Colonic mucosa (tissue), 4 donors: ENCODE results near the gene WFDC6. TPM values are rescaled to one million over a fixed set of nuclear protein-coding genes. Genes with fewer than 3 reads are reported as not detected.

Source experiments
- DNase-seq: peaks from one replicate; pipeline ENCODE4 v3.0.0-alpha.2; 2020
- H3K27ac ChIP-seq: fragments of 200-600 bp; one replicate; pipeline ENCODE4 v1.8.0; 2021
- H3K27me3 ChIP-seq: fragments of 200-600 bp; one replicate; pipeline ENCODE4 v1.8.0; 2021
- H3K36me3 ChIP-seq: fragments of 200-600 bp; one replicate; pipeline ENCODE4 v1.8.0; 2021
- H3K4me1 ChIP-seq: fragments of 200-600 bp; one replicate; pipeline ENCODE4 v1.8.0; 2021; ENCODE audit warnings: mild to moderate bottlenecking
- H3K4me3 ChIP-seq: fragments of 200-600 bp; one replicate; pipeline ENCODE4 v1.8.0; 2021
- H3K9ac ChIP-seq, 2 donors: one replicate each; pipeline ENCODE4 v1.7.0; 2013; ENCODE audit warnings: control low read depth in 2 of 2, low read depth in 2 of 2, low read length in 2 of 2
- H3K9me3 ChIP-seq: fragments of 200-600 bp; one replicate; pipeline ENCODE4 v1.8.0; 2021
- CTCF ChIP-seq: fragments of 200-600 bp; IDR thresholded peaks from one replicate; pipeline ENCODE4 v1.8.0; 2022; ENCODE audit warnings: antibody characterized with exemption, mild to moderate bottlenecking
- intact Hi-C: fragments of 100-400 bp; cut with DNase I; formaldehyde crosslinking; loops from one replicate; pipeline ENCODE4 v1.14.1; 2022
- total RNA-seq, 2 donors: library from RNA; stranded (reverse); fragmentation: NEBNext Ultra II Directional in 1 of 2; extraction: Animal tissue kit (Norgen Biotek cat#: 25700) in 1 of 2; gene quantifications; one replicate each; pipeline ENCODE4 v1.2.1, GENCODE V29; 2021
- donor health status: healthy.
- donor health status: DM: no; HTN: no; CAD: no.
- donor health status: DM: no; HTN: no; CAD: no.

WFDC6 gene
- total RNA-seq, 2 donors from 2014 or later: not detected

DNA sequence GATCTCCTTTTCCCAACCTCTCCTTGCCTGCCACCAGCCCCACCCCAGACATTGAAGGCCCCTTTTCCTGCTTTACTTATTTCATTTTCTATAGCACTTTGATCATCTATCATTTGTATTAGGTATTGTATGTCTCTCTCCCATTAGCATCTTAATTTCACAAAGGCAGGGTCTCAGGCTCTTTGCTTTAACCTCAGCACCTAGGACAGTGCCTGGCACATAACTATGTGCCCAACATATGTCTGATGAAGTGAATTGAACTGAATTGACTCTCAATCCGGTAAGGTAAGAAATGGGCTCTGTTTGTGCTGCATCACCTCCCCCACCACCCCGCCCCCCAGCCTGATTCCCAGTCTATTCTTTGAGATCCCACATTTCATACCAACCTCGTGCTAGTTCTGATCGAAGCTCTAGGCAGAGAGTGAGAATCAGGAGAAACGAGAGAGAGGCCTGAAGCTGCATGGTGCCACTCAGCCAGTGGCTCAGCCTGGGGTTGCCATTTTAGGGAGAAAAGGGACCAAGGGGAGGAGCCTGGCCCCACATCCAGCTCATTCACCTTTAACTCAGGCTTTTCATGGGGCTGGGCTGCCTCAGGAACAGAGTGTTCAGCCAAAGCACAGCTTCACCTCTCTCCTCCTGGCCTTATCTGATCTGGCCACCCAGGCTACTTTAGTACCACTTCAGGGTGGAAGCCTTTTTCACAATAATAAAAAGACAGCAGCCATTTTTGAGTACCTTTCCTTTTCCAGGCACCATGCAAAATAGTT lies 24.0 kb downstream of the WFDC6 start, which contains the start of gene SPINT3:
Gene SPINT3, minus strand, starts transcription at position 476 of the 767 bp plus-strand sequence. Its CDS starts 14 bp downstream, at position 462.
- Histone ChIP-seq H3K4me1 (no peaks in the 10 kb centered on the region), H3K9me3 (no peaks in the 10 kb centered on the region), H3K9ac (no peak within 1 kb of the TSS), H3K36me3 (no peaks in the 10 kb centered on the region), H3K27me3 (no peaks in the 10 kb centered on the region), H3K4me3 (no peak within 1 kb of the TSS), H3K27ac (no peak within 1 kb of the TSS)
- no peak for DNase-seq
- intact Hi-C loops: no loop called here
- TF ChIP-seq CTCF: no peak

GRCh38 chr20:45510242-45510862 lies 28.9 kb downstream of the WFDC6 start:
- H3K9ac ChIP-seq: no peak overlapping the region
- H3K27me3 ChIP-seq: no peaks in the 10 kb centered on the region
- no peaks in the 10 kb centered on the region for H3K4me1 ChIP-seq
- H3K4me3 ChIP-seq: no peak overlapping the region
- no peak for TF ChIP-seq CTCF
- intact Hi-C loops: no loop called here
- no peaks in the 10 kb centered on the region for H3K9me3 ChIP-seq
- no peak overlapping the region for H3K27ac ChIP-seq
- H3K36me3 ChIP-seq: no peaks in the 10 kb centered on the region
- no peak for DNase-seq

DNA sequence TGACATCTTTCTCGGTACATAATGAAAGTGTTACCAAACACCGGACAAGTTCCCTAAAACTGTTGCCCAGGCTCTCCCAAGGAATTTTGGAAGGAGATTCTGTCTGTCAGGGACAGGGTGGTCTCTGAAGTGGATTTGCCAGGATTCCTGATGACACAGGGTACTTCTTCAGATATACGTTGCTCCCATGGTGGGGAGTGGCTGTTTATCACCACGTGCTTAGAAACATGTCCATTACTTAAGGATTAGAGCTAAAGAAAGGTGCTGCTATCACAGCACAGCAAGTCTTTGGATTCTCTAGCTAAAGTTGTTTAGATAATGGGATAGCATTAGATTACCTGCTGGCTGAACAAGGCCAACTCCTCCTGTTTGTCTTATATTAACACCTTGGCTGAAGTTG lies 30.2 kb downstream of the WFDC6 start:
- Histone ChIP-seq H3K9me3 (no peaks in the 10 kb centered on the region), H3K36me3 (no peaks in the 10 kb centered on the region), H3K4me1 (no peaks in the 10 kb centered on the region), H3K27ac (no peak overlapping the region), H3K4me3 (no peak overlapping the region), H3K27me3 (no peaks in the 10 kb centered on the region), H3K9ac (no peak overlapping the region)
- no peak for TF ChIP-seq CTCF
- no peak for DNase-seq
- intact Hi-C loops: no loop called here

- no peak overlapping the region for H3K27ac ChIP-seq
- intact Hi-C loops: no loop called here
- no peak for TF ChIP-seq CTCF
- H3K9me3 ChIP-seq: no peaks in the 10 kb centered on the region
- no peak overlapping the region for H3K9ac ChIP-seq
- no peaks in the 10 kb centered on the region for H3K27me3 ChIP-seq
- H3K4me1 ChIP-seq: no peaks in the 10 kb centered on the region
- no peak for DNase-seq
- no peak overlapping the region for H3K4me3 ChIP-seq
- no peaks in the 10 kb centered on the region for H3K36me3 ChIP-seq
Observed at GRCh38 chr20:45508068-45508886, 31.0 kb downstream of the WFDC6 start.

- DNase-seq: no peak
- H3K9me3 ChIP-seq: no peaks in the 10 kb centered on the region
- no peak overlapping the region for H3K27ac ChIP-seq
- no peak overlapping the region for H3K4me3 ChIP-seq
- H3K27me3 ChIP-seq: no peaks in the 10 kb centered on the region
- H3K4me1 ChIP-seq: no peaks in the 10 kb centered on the region
- TF ChIP-seq CTCF: no peak
- intact Hi-C loops: no loop called here
- no peak overlapping the region for H3K9ac ChIP-seq
- no peaks in the 10 kb centered on the region for H3K36me3 ChIP-seq
Observed at GRCh38 chr20:45507011-45507820, 32.1 kb downstream of the WFDC6 start.
